H9 (cell line): ENCODE results near the gene FARSA. TPM values are rescaled to one million over a fixed set of nuclear protein-coding genes. Genes with fewer than 3 reads are reported as not detected.

Source experiments
- DNase-seq: peaks from one replicate; pipeline ENCODE4 v3.0.0-alpha.2; 2017
- H2AFZ ChIP-seq: one replicate; pipeline ENCODE4 v1.6.1; 2013; ENCODE audit warnings: mild to moderate bottlenecking, low read length, control low read depth, moderate library complexity
- H2AK5ac ChIP-seq: 2 replicates; pipeline ENCODE4 v1.6.1; 2013; ENCODE audit warnings: low read length, control low read depth, mixed read lengths; ENCODE audit not compliant: insufficient read length
- H2BK120ac ChIP-seq: one replicate; pipeline ENCODE4 v1.6.1; 2013; ENCODE audit warnings: low read depth, mild to moderate bottlenecking, low read length, control low read depth, inconsistent platforms; ENCODE audit not compliant: poor library complexity, severe bottlenecking
- H2BK12ac ChIP-seq: 2 replicates; pipeline ENCODE4 v1.6.1; 2013; ENCODE audit warnings: low read length, control low read depth, mixed read lengths, low read depth; ENCODE audit not compliant: insufficient read length
- H2BK15ac ChIP-seq: 2 replicates; pipeline ENCODE4 v1.6.1; 2013; ENCODE audit warnings: low read depth, low read length, control low read depth
- H2BK20ac ChIP-seq: one replicate; pipeline ENCODE4 v1.6.1; 2013; ENCODE audit warnings: low read depth, mild to moderate bottlenecking, low read length, control low read depth, inconsistent platforms; ENCODE audit not compliant: poor library complexity, severe bottlenecking
- H2BK5ac ChIP-seq: 2 replicates; pipeline ENCODE4 v1.6.1; 2013; ENCODE audit warnings: low read length, control low read depth, mixed read lengths; ENCODE audit not compliant: insufficient read length
- H3K14ac ChIP-seq: 2 replicates; pipeline ENCODE4 v1.6.1; 2013; ENCODE audit warnings: low read length, control low read depth; ENCODE audit not compliant: insufficient read depth
- H3K18ac ChIP-seq: 2 replicates; pipeline ENCODE4 v1.6.1; 2013; ENCODE audit warnings: low read depth, mild to moderate bottlenecking, mixed read lengths, low read length, control low read depth; ENCODE audit not compliant: insufficient read length
- H3K23ac ChIP-seq: 2 replicates; pipeline ENCODE4 v1.6.1; 2013; ENCODE audit warnings: low read length, control low read depth, mixed read lengths, low read depth; ENCODE audit not compliant: insufficient read length
- H3K23me2 ChIP-seq: 2 replicates; pipeline ENCODE4 v1.6.1; 2013; ENCODE audit warnings: low read depth, mild to moderate bottlenecking, mixed read lengths, low read length, control low read depth; ENCODE audit not compliant: insufficient read length, poor library complexity, severe bottlenecking
- H3K27ac ChIP-seq: 2 replicates; pipeline ENCODE4 v1.5.1; 2013; ENCODE audit warnings: low read length, control low read depth, mixed read lengths, low read depth; ENCODE audit not compliant: insufficient read length
- H3K27me3 ChIP-seq: 2 replicates; pipeline ENCODE4 v1.6.1; 2013; ENCODE audit warnings: low read length, control low read depth, inconsistent platforms; ENCODE audit not compliant: insufficient read depth
- H3K4ac ChIP-seq: 2 replicates; pipeline ENCODE4 v1.6.1; 2013; ENCODE audit warnings: low read depth, mild to moderate bottlenecking, control low read depth, inconsistent platforms, low read length, moderate library complexity
- H3K4me1 ChIP-seq: 2 replicates; pipeline ENCODE4 v1.6.1; 2013; ENCODE audit warnings: low read length, control low read depth, inconsistent platforms; ENCODE audit not compliant: insufficient read depth
- H3K4me2 ChIP-seq: 2 replicates; pipeline ENCODE4 v1.6.1; 2013; ENCODE audit warnings: low read length, control low read depth, mixed read lengths; ENCODE audit not compliant: insufficient read length, insufficient read depth
- H3K56ac ChIP-seq: 2 replicates; pipeline ENCODE4 v1.6.1; 2013; ENCODE audit warnings: low read depth, mild to moderate bottlenecking, mixed read lengths, low read length, control low read depth; ENCODE audit not compliant: insufficient read length
- H3K79me1 ChIP-seq: 2 replicates; pipeline ENCODE4 v1.6.1; 2013; ENCODE audit warnings: low read depth, mild to moderate bottlenecking, moderate library complexity, low read length, control low read depth, inconsistent platforms; ENCODE audit not compliant: insufficient read depth, poor library complexity, severe bottlenecking
- H3K79me2 ChIP-seq: 2 replicates; pipeline ENCODE4 v1.6.1; 2013; ENCODE audit warnings: low read length, control low read depth, inconsistent platforms; ENCODE audit not compliant: insufficient read depth
- H3K9ac ChIP-seq: 2 replicates; pipeline ENCODE4 v1.6.1; 2013; ENCODE audit warnings: low read length, control low read depth, mixed read lengths; ENCODE audit not compliant: insufficient read length; ENCODE audit errors: extremely low read depth
- H3K9me3 ChIP-seq: one replicate; pipeline ENCODE4 v1.6.1; 2013; ENCODE audit warnings: low read depth, low read length, inconsistent platforms; ENCODE audit not compliant: control insufficient read depth
- H3T11ph ChIP-seq: one replicate; pipeline ENCODE4 v1.6.1; 2013; ENCODE audit warnings: mild to moderate bottlenecking, low read length, control low read depth, inconsistent platforms
- H4K20me1 ChIP-seq: one replicate; pipeline ENCODE4 v1.6.1; 2013; ENCODE audit not compliant: control insufficient read depth, insufficient read length, insufficient read depth
- H4K5ac ChIP-seq: 2 replicates; pipeline ENCODE4 v1.6.1; 2013; ENCODE audit warnings: low read depth, mild to moderate bottlenecking, mixed read lengths, low read length, control low read depth; ENCODE audit not compliant: insufficient read length
- H4K8ac ChIP-seq: replicated peaks from 2 replicates; pipeline ENCODE4 v1.6.1; 2013; ENCODE audit warnings: low read length, control low read depth, mixed read lengths, low read depth; ENCODE audit not compliant: insufficient read length
- H4K91ac ChIP-seq: 2 replicates; pipeline ENCODE4 v1.6.1; 2013; ENCODE audit warnings: low read depth, mild to moderate bottlenecking, moderate library complexity, mixed read lengths, low read length, control low read depth; ENCODE audit not compliant: insufficient read length
- H3K27ac Mint-ChIP-seq, 3 experiments: 2 replicates in 2 of 3; 3 replicates in 1 of 3; pipeline ENCODE4 v1.8.0; 2020 to 2021; ENCODE audit warnings: mixed read lengths in 3 of 3, mild to moderate bottlenecking in 1 of 3, moderate library complexity in 1 of 3
- H3K27me3 Mint-ChIP-seq: 2 replicates; pipeline ENCODE4 v1.8.0; 2021; ENCODE audit warnings: low read depth, mild to moderate bottlenecking, moderate library complexity, mixed read lengths
- H3K36me3 Mint-ChIP-seq, 3 experiments: 2 replicates in 2 of 3; 3 replicates in 1 of 3; pipeline ENCODE4 v1.8.0; 2020 to 2021; ENCODE audit warnings: low read depth in 3 of 3, mixed read lengths in 3 of 3; ENCODE audit not compliant: insufficient read depth in 1 of 3
- H3K4me1 Mint-ChIP-seq, 2 experiments: 2 replicates each; pipeline ENCODE4 v1.8.0; 2020; ENCODE audit warnings: mixed read lengths in 2 of 2
- H3K4me3 Mint-ChIP-seq, 2 experiments: 2 replicates in 1 of 2; 3 replicates in 1 of 2; pipeline ENCODE4 v1.8.0; 2020 to 2021; ENCODE audit warnings: mild to moderate bottlenecking in 2 of 2, mixed read lengths in 2 of 2, moderate library complexity in 1 of 2
- H3K9me3 Mint-ChIP-seq, 2 experiments: 2 replicates in 1 of 2; 3 replicates in 1 of 2; pipeline ENCODE4 v1.8.0; 2020; ENCODE audit warnings: mild to moderate bottlenecking in 2 of 2, mixed read lengths in 2 of 2, moderate library complexity in 1 of 2
- WGBS: extraction: QIAGEN DNeasy Blood & Tissue Kit; methylation state at CpG from one replicate; pipeline ENCODE4 v1.1.7; 2013; ENCODE audit warnings: missing lambda C conversion rate, low lambda C conversion rate, mixed read lengths; ENCODE audit not compliant: insufficient read length; ENCODE audit errors: extremely low coverage; 5-methylcytosine and 5-hydroxymethylcytosine counted together
- total RNA-seq: library from RNA; stranded (reverse); gene quantifications from 2 replicates; pipeline ENCODE4 v1.2.1, GENCODE V29; 2021
- TF ChIP-seq, protein P1 (sequence below): fragments of 200-600 bp; sonication (generic); conservative IDR thresholded peaks from 3 replicates; pipeline ENCODE4 v1.8.0; 2021; ENCODE audit warnings: antibody characterized with exemption, mild to moderate bottlenecking

FARSA gene
- total RNA-seq, 1 experiment from 2014 or later = 110 TPM

DNA sequence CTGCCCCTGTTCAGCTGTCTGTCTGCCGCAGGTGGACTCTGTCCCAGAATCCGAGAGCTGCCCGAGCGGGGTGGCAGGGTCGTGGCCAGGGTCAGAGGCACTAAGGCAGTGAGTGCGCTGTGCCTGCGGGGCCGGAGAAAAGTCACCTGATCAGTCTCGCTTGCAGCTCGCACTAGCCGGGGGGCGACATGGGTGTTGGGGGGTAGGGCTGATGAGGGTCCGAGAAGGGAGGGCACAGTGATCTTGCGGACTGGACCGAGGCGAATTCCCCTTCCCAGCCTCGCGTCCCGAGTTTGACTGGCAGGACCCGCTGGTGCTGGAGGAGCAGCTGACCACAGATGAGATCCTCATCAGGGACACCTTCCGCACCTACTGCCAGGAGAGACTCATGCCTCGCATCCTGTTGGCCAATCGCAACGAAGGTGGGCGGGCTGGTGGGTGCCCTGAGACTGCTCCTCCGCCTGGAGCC lies 41.9 kb downstream of the FARSA start:
- no peak overlapping the region for H2AK5ac ChIP-seq
- peak overlapping the region; percentile 28 for H3K9ac ChIP-seq
- no peak overlapping the region for H3K23ac ChIP-seq
- H3K79me2 ChIP-seq = no peaks in the 10 kb centered on the region; the same call in 1 of the 2 replicates
- H2BK120ac ChIP-seq = no peak overlapping the region
- no peak overlapping the region for H4K91ac ChIP-seq
- no peaks in the 10 kb centered on the region; a peak in 1 of 5 replicates for H3K9me3 Mint-ChIP-seq
- peaks cover 9% of the 10 kb centered on the region for H3K23me2 ChIP-seq
- H3K4me1 Mint-ChIP-seq = peaks cover 7 to 18% of the 10 kb centered on the region in 2 experiments
- H3K4me2 ChIP-seq = peak overlapping the region; percentile 69
- no peak overlapping the region for H3K56ac ChIP-seq
- TF ChIP-seq, protein P1, sequence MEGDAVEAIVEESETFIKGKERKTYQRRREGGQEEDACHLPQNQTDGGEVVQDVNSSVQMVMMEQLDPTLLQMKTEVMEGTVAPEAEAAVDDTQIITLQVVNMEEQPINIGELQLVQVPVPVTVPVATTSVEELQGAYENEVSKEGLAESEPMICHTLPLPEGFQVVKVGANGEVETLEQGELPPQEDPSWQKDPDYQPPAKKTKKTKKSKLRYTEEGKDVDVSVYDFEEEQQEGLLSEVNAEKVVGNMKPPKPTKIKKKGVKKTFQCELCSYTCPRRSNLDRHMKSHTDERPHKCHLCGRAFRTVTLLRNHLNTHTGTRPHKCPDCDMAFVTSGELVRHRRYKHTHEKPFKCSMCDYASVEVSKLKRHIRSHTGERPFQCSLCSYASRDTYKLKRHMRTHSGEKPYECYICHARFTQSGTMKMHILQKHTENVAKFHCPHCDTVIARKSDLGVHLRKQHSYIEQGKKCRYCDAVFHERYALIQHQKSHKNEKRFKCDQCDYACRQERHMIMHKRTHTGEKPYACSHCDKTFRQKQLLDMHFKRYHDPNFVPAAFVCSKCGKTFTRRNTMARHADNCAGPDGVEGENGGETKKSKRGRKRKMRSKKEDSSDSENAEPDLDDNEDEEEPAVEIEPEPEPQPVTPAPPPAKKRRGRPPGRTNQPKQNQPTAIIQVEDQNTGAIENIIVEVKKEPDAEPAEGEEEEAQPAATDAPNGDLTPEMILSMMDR = no peak
- peak overlapping the region; percentile 93 to 97 (median 93); a peak in 3 of 7 replicates for H3K27ac Mint-ChIP-seq
- no peak overlapping the region for H3K18ac ChIP-seq
- 0 out of 2 replicates have a peak overlapping the region, but pooled peaks have one; percentile 3 for H3K14ac ChIP-seq
- no peak overlapping the region for H3K27ac ChIP-seq
- H3K27me3 ChIP-seq = no peaks in the 10 kb centered on the region
- peaks cover 22% of the 10 kb centered on the region for H3K27me3 Mint-ChIP-seq
- no peak for DNase-seq
- no peak overlapping the region for H2BK5ac ChIP-seq
- peak overlapping the region; percentile 99 for H3K4me3 Mint-ChIP-seq
- H3K4ac ChIP-seq = no peak overlapping the region
- no peak overlapping the region for H2BK20ac ChIP-seq
- no peak overlapping the region for H2BK15ac ChIP-seq
- no peaks in the 10 kb centered on the region for H4K20me1 ChIP-seq
- no peak overlapping the region for H3T11ph ChIP-seq
- no peaks in the 10 kb centered on the region for H3K4me1 ChIP-seq
- WGBS = no CpG with 5 or more reads among the region's 26 CpGs
- peaks cover 16 to 30% (median 29%) of the 10 kb centered on the region in 3 experiments; a peak in 6 of 7 replicates for H3K36me3 Mint-ChIP-seq
- H3K9me3 ChIP-seq = no peaks in the 10 kb centered on the region
- H2AFZ ChIP-seq = no peak overlapping the region
- H4K5ac ChIP-seq = no peak overlapping the region
- H4K8ac ChIP-seq = no peak overlapping the region
- no peaks in the 10 kb centered on the region for H3K79me1 ChIP-seq
- H2BK12ac ChIP-seq = no peak overlapping the region
